HG03457 (cell line): ENCODE results near the gene CAMKMT.
"Not testable (repeated sequence)": the region's sequence is repeated elsewhere in the genome, so short reads cannot be mapped to it uniquely, and the experiment has no call there.

Experiments
- ATAC-seq: cut with Tn5 transposase; IDR thresholded peaks from one replicate; pipeline ENCODE4 v1.9.1; 2021; ENCODE audit warnings: moderate number of reproducible peaks; ENCODE audit not compliant: unreplicated experiment

CAMKMT gene

GRCh38 chr2:44360749-44361329 lies 908 bp upstream of the CAMKMT start:
- ATAC-seq = no peak

- ATAC-seq = peak; percentile 7
Observed at GRCh38 chr2:44362207-44363015, 664 bp downstream of the CAMKMT start.

- ATAC-seq = no peak
Observed at GRCh38 chr2:44364604-44365003, 2.9 kb downstream of the CAMKMT start.

GRCh38 chr2:44367591-44367990 lies 5.8 kb downstream of the CAMKMT start:
- ATAC-seq = no peak

GRCh38 chr2:44369392-44369791 lies 7.6 kb downstream of the CAMKMT start:
- ATAC-seq = no peak

- ATAC-seq = no peak
Observed at GRCh38 chr2:44371445-44371844, 9.7 kb downstream of the CAMKMT start.

- ATAC-seq = no peak
Observed at GRCh38 chr2:44372246-44372645, 10.5 kb downstream of the CAMKMT start.

GRCh38 chr2:44377486-44377885 lies 15.7 kb downstream of the CAMKMT start:
- ATAC-seq = no peak

- not testable (repeated sequence) for ATAC-seq
Observed at GRCh38 chr2:44385226-44385625, 23.5 kb downstream of the CAMKMT start.

- no peak for ATAC-seq
Observed at GRCh38 chr2:44388877-44389276, 27.1 kb downstream of the CAMKMT start.

GRCh38 chr2:44389895-44390294 lies 28.1 kb downstream of the CAMKMT start:
- ATAC-seq = no peak

- ATAC-seq = no peak
Observed at GRCh38 chr2:44392338-44392943, 30.7 kb downstream of the CAMKMT start.

GRCh38 chr2:44397447-44398175 lies 35.9 kb downstream of the CAMKMT start:
- no peak for ATAC-seq

- ATAC-seq = no peak
Observed at GRCh38 chr2:44398243-44398897, 36.6 kb downstream of the CAMKMT start.

GRCh38 chr2:44420725-44421124 lies 59.0 kb downstream of the CAMKMT start:
- ATAC-seq = no peak

- ATAC-seq = no peak
Observed at GRCh38 chr2:44424211-44424610, 62.5 kb downstream of the CAMKMT start.

GRCh38 chr2:44429034-44429433 lies 67.3 kb downstream of the CAMKMT start:
- no peak for ATAC-seq

- ATAC-seq = no peak
Observed at GRCh38 chr2:44430342-44430741, 68.6 kb downstream of the CAMKMT start.

GRCh38 chr2:44433895-44434294 lies 72.1 kb downstream of the CAMKMT start:
- no peak for ATAC-seq

GRCh38 chr2:44441200-44441599 lies 79.5 kb downstream of the CAMKMT start:
- no peak for ATAC-seq

GRCh38 chr2:44442019-44442418 lies 80.3 kb downstream of the CAMKMT start:
- ATAC-seq = no peak
